Ascending aorta (tissue), 2 donors: ENCODE measurements around the gene NUDT13. TPM values are rescaled to one million over a fixed set of nuclear protein-coding genes. Genes with fewer than 3 reads are reported as not detected.
A peak's percentile ranks its signal among the peaks of the same experiment; 100 is the strongest.

Experiments
- DNase-seq, 2 donors: peaks; one replicate each; pipeline ENCODE4 v3.0.0-alpha.2; 2019; ENCODE audit warnings: low spot score in 2 of 2
- H3K27ac ChIP-seq, 2 donors: fragments of 200-600 bp; sonication (generic); one replicate each; pipeline ENCODE4 v1.5.1; 2016 to 2017; ENCODE audit warnings: mild to moderate bottlenecking in 1 of 2
- H3K27me3 ChIP-seq: fragments of 200-600 bp; sonication (generic); one replicate; pipeline ENCODE4 v1.5.1; 2017
- H3K36me3 ChIP-seq, 2 donors: fragments of 200-600 bp; sonication (generic); one replicate each; pipeline ENCODE4 v1.5.1; 2016
- H3K4me1 ChIP-seq, 2 donors: fragments of 200-600 bp; sonication (generic); one replicate each; pipeline ENCODE4 v1.5.1; 2016 to 2017; ENCODE audit warnings: mild to moderate bottlenecking in 1 of 2
- H3K4me3 ChIP-seq, 2 donors: fragments of 200-600 bp; sonication (generic); one replicate each; pipeline ENCODE4 v1.5.1; 2016 to 2017; ENCODE audit warnings: mild to moderate bottlenecking in 1 of 2
- H3K9me3 ChIP-seq, 2 donors: fragments of 200-600 bp; sonication (generic); one replicate each; pipeline ENCODE4 v1.5.1; 2016
- intact Hi-C: fragments of 100-400 bp; cut with DNase I; formaldehyde crosslinking; loops from one replicate; pipeline ENCODE4 v1.15.1; 2023
- total RNA-seq: library from RNA; depleted of rRNA; stranded (reverse); fragments of >200 nt; gene quantifications from one replicate; pipeline ENCODE4 v1.1.0, GENCODE V29; 2016
- TF ChIP-seq, protein P1 (sequence below), 3 experiments: fragments of 200-600 bp in 2 of 3; fragments of 450-650 bp in 1 of 3; sonication (generic) in 2 of 3; IDR thresholded peaks; one replicate each; pipeline ENCODE4 v1.5.1; 2016 to 2019; ENCODE audit warnings: antibody characterized with exemption in 3 of 3, mild to moderate bottlenecking in 1 of 3, moderate library complexity in 1 of 3

Gene NUDT13
- total RNA-seq, 1 donor from 2014 or later, result 7.6 TPM

DNA sequence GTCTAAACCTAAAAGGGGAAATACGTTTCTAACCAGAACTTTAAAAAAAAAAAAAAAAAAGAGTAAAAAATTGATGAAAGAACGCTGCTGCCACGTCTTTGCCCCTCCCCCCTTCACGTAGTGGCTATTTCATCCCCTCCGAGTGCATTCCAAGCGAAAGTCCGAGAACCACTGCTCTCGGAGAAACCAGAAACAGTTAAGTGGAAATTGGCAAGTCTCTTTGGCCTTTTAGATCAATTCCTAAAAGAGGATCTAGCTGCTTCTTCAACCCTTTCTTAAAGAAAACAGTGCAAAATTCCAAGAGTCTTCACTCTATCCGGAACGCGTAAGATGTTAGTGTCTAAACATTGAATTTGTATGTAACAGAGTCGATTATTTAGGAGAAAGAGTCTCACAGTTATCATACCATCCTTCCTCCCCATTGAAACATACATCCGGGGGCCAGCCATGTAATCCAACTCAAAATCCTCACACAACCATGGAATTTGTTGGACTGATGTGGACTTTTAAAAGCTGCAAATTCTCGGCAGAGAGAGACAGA is 14.7 kb upstream of the NUDT13 start:
- peak overlapping the region; percentile 87 for H3K4me3 ChIP-seq
- H3K9me3 ChIP-seq, result no peaks in the 10 kb centered on the region
- TF ChIP-seq, protein P1, sequence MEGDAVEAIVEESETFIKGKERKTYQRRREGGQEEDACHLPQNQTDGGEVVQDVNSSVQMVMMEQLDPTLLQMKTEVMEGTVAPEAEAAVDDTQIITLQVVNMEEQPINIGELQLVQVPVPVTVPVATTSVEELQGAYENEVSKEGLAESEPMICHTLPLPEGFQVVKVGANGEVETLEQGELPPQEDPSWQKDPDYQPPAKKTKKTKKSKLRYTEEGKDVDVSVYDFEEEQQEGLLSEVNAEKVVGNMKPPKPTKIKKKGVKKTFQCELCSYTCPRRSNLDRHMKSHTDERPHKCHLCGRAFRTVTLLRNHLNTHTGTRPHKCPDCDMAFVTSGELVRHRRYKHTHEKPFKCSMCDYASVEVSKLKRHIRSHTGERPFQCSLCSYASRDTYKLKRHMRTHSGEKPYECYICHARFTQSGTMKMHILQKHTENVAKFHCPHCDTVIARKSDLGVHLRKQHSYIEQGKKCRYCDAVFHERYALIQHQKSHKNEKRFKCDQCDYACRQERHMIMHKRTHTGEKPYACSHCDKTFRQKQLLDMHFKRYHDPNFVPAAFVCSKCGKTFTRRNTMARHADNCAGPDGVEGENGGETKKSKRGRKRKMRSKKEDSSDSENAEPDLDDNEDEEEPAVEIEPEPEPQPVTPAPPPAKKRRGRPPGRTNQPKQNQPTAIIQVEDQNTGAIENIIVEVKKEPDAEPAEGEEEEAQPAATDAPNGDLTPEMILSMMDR (IDR thresholded peaks at IDR 0.05), result no peak
- H3K36me3 ChIP-seq, result no peaks in the 10 kb centered on the region
- DNase-seq, result peak in 1 of 2 donors; percentile 83
- H3K27ac ChIP-seq, result peak overlapping the region; percentile 95 to 96
- intact Hi-C loops, result loop anchor here (1.0 to 2.0 kb wide), 3 partner anchors 63 to 157 kb away; partner anchors contain the start of genes ECD, FAM149B1 and MRPS16
- peaks cover 6 to 15% of the 10 kb centered on the region in 2 donors for H3K4me1 ChIP-seq
- no peaks in the 10 kb centered on the region for H3K27me3 ChIP-seq

DNA sequence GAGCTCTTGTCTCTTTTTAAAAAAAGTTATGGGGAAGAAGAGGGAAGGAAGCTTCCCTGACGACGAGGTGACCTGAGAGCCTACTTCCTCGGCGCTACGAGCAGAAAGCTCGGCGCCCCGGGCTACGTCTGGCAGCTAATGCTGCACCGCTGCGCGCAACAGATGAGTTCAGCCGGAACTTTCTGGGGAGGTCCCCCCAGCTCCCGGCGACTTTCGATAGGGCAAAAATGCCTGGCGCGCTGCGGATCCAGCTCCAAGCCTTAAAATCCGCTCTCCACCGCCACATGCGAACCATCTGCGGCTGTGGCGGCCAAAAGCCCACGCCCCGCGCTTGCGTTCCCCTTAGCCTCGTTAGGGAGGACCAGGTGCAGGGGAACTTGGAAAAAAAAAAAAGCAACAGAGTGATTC is 14.2 kb upstream of the NUDT13 start:
- Histone ChIP-seq H3K36me3 (no peaks in the 10 kb centered on the region), H3K9me3 (no peaks in the 10 kb centered on the region), H3K4me3 (peak overlapping the region; percentile 87), H3K4me1 (peaks cover 6 to 15% of the 10 kb centered on the region in 2 donors), H3K27me3 (no peaks in the 10 kb centered on the region), H3K27ac (peak overlapping the region; percentile 95 to 96)
- TF ChIP-seq, protein P1 (IDR thresholded peaks at IDR 0.05), result no peak
- intact Hi-C loops, result loop anchor here (1.0 to 2.0 kb wide), 3 partner anchors 63 to 157 kb away; partner anchors contain the start of genes ECD, FAM149B1 and MRPS16
- peak in 1 of 2 donors; percentile 81 for DNase-seq

DNA sequence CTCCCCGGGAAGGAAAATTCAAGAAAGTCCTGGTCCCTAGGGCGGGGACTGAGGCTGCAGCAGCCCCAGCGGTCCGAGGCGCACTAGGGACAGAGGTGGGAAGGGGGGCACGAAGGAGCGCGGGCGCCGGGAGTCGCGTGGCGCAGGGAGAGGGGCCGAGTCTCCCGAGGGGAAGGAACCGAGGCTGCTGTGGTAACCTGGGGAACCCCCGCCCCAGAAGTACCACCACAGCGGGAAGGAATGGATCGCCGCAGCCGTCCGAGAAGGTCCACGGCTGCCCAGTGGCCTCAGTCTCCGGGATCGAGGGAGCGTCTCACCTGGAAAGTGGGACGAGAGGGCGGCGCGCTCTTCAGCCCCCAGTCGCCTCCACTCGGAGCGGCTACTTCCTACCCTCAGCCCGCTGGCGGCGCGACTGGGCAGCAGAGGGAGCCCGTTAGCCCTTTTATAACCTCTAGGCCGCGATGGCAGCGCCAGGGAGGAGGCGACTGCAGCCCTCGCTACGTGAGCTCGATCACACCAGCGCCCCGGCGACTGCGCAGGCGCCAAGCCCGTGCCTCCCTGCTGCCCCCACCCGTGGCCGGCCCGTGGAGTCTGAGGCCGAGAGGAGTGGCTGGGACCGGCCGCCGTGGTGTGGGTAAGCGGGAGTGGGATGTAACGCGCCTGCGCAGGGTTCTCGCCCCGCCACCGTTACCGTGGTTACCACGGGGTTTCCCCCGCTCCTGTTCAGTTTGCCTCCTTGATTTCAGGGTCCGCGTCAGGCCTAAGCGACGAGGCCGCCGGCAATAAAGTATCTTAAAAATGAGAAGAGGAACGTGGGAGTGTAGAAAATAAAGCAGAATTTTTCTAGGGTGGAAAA is 13.6 kb upstream of the NUDT13 start, which contains the start of gene P4HA1:
Gene P4HA1, minus strand, starts transcription at position 418 of the 856 bp plus-strand sequence. CDS start 21,983 bp downstream, outside the sequence.
- Histone ChIP-seq H3K27me3 (no peaks in the 10 kb centered on the region), H3K9me3 (no peaks in the 10 kb centered on the region), H3K4me1 (peaks cover 6 to 10% of the 10 kb centered on the region in 2 donors), H3K27ac (peak within 1 kb of the TSS; percentile 95 to 96), H3K4me3 (peak within 1 kb of the TSS; percentile 87), H3K36me3 (no peaks in the 10 kb centered on the region)
- TF ChIP-seq, protein P1 (IDR thresholded peaks at IDR 0.05), result peak; percentile 64 to 82 (median 69)
- intact Hi-C loops, result loop anchor here (1.0 to 2.0 kb wide), 4 partner anchors 14 to 156 kb away; partner anchors contain the start of genes ECD, FAM149B1, MRPS16 and NUDT13
- peak; percentile 96 to 100 for DNase-seq

DNA sequence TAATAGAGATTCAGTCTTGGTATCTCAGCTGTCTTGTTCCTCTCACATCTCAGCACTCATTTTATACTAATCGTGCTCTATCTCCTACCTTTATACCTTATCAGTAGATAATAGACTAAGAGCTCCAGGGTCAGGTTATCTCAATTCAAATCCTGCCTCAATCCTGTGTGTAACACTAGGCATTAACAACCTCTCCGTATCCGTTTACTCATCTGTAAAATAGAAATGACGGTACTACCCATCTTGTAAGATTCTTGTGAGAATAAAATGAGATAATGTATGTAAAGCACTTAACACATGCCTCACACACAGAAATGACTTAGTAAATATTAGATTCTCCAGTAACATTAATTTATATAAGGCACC is 13.0 kb upstream of the NUDT13 start:
- TF ChIP-seq, protein P1 (IDR thresholded peaks at IDR 0.05), result no peak
- Histone ChIP-seq H3K4me3 (peak overlapping the region; percentile 87), H3K4me1 (peaks cover 6 to 7% of the 10 kb centered on the region in 2 donors), H3K9me3 (no peaks in the 10 kb centered on the region), H3K36me3 (no peaks in the 10 kb centered on the region), H3K27me3 (no peaks in the 10 kb centered on the region), H3K27ac (peak overlapping the region; percentile 95 to 96)
- no peak for DNase-seq
- intact Hi-C loops, result loop anchor here (1.0 to 2.0 kb wide), 3 partner anchors 13 to 156 kb away; partner anchors contain the start of genes MRPS16 and NUDT13

DNA sequence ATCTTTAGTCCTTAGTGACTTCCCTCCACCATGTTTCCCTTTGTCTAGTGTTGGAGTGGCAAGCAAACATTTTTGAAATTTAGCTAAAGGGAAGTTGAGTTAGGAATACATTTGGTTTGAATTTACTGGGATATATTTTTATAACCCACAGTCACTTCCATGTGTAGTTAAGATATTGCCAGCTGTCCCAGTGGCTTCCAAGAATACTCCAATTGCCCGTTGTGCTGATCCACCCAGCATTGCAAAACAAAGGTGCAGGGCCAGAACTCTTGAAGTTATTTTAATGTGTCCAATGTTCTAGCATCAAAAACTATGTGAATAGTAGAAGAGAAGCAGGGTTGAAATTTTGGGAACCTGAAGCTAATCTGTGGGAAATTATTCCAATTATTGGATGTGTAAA is 11.1 kb upstream of the NUDT13 start:
- Histone ChIP-seq H3K4me1 (peaks cover 5 to 6% of the 10 kb centered on the region in 2 donors), H3K27me3 (no peaks in the 10 kb centered on the region), H3K4me3 (no peak overlapping the region), H3K9me3 (no peaks in the 10 kb centered on the region), H3K36me3 (no peaks in the 10 kb centered on the region), H3K27ac (no peak overlapping the region)
- TF ChIP-seq, protein P1 (IDR thresholded peaks at IDR 0.05), result no peak
- intact Hi-C loops, result no loop called here
- DNase-seq, result no peak
